Mesodermal cell (in vitro differentiated cells): ENCODE results near the gene DEPDC4.
"Not testable (repeated sequence)": the region's sequence is repeated elsewhere in the genome, so short reads cannot be mapped to it uniquely, and the experiment has no call there.

Experiments used
- H3K27ac ChIP-seq: 2 replicates; pipeline ENCODE4 v1.7.0; 2013; ENCODE audit warnings: mild to moderate bottlenecking, low read depth, low read length, moderate library complexity; ENCODE audit not compliant: severe bottlenecking
- H3K36me3 ChIP-seq: 2 replicates; pipeline ENCODE4 v1.7.1; 2013; ENCODE audit warnings: mild to moderate bottlenecking, low read length, moderate library complexity; ENCODE audit not compliant: control insufficient read depth, insufficient read depth
- H3K4me1 ChIP-seq: one replicate; pipeline ENCODE4 v1.7.1; 2013; ENCODE audit warnings: mild to moderate bottlenecking, low read length; ENCODE audit not compliant: insufficient read depth, control insufficient read depth, poor library complexity, severe bottlenecking
- H3K4me3 ChIP-seq: 2 replicates; pipeline ENCODE4 v1.7.0; 2013; ENCODE audit warnings: low read length, control low read depth, mild to moderate bottlenecking; ENCODE audit not compliant: insufficient read depth, poor library complexity, severe bottlenecking; ENCODE audit errors: extremely low read depth
- H3K9me3 ChIP-seq: 2 replicates; pipeline ENCODE4 v1.7.1; 2013; ENCODE audit warnings: mild to moderate bottlenecking, low read length, moderate library complexity; ENCODE audit not compliant: control insufficient read depth
- WGBS, 2 experiments: methylation state at CpG; one replicate each; pipeline ENCODE4 v1.1.5; 2013; ENCODE audit warnings: missing lambda C conversion rate in 2 of 2; ENCODE audit not compliant: insufficient coverage in 2 of 2; 5-methylcytosine and 5-hydroxymethylcytosine counted together

DEPDC4 gene

DNA sequence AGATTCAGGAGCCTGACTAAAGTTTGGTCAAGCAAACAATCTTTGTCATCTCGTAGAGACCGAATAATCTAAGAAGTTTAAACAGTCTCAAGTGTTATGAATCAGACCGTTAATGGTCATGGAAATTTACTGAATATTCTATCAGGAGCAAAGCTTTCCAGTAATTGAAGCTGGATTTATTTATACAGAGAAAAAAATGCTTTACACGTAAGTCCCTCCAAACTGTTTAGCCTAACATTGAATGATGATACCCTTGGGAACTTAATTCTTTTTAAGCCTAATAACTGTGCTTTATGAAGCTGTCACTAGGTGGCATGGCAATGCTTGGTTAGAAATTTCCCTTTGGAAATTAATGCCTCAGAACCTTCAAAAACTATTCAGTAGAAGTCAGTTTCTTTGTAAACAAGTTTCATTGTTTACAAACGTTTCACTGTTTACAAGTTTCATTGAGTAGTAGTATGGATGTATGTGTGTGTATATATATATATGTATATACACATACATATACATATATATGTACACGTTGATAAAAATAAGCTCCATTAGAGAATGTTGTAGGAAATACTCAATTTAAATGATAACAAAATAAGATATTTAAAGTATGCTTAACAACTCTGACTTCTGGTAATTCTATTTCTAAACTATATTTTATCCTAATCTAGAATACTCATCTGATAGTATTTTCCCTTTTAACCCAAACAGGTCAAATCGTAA, 32.1 kb downstream of the DEPDC4 start:
- Histone ChIP-seq H3K36me3 (no peaks in the 10 kb centered on the region), H3K4me1 (no peaks in the 10 kb centered on the region), H3K4me3 (no peak overlapping the region), H3K27ac (no peak overlapping the region), H3K9me3 (no peaks in the 10 kb centered on the region)
- 96 to 100% methylated on average over 1 to 3 of the region's 7 CpGs for WGBS, 2 experiments

DNA sequence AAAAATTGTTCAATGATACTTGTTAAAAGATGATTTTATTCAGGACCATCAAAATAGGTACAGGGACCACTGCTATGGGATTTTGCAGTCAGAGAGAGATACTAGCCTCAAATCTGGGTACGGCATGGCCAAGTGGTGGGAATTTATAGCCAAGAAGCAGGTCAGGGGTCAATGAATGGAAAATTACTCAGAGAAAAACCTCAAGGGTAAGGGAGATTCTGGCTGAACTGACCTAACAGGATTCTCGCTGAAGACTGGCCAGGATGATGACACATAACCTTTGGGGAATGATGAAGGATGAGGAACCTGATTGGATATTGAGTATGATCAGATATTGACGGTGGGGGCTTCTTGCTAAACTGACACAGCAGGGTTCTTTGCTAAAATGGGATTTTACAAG, 32.7 kb downstream of the DEPDC4 start:
- Histone ChIP-seq H3K36me3 (no peaks in the 10 kb centered on the region), H3K4me1 (no peaks in the 10 kb centered on the region), H3K27ac (no peak overlapping the region), H3K4me3 (no peak overlapping the region), H3K9me3 (no peaks in the 10 kb centered on the region)
- 67 to 69% methylated on average over 3 of the region's 3 CpGs for WGBS, 2 experiments

DNA sequence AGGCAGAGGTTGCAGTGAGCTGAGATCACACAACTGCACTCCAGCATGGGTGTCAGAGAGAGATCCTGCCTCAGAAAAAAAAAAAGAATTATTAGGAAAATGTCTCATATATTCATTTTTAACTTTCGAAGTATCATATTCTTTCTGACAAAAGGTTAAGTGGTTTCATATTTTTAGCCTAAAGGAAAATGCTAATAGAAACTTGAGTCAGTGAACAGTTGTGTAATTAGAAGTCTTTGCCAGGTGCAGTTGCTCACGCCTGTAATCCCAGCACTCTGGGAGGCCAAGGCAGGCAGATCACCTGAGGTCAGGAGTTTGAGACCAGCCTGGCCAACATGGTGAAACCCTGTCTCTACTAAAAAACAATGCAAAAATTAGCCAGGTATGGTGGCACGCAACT, 35.0 kb downstream of the DEPDC4 start:
- H3K4me1 ChIP-seq, H3K36me3 ChIP-seq, H3K27ac ChIP-seq, H3K4me3 ChIP-seq, H3K9me3 ChIP-seq: not testable (repeated sequence)
- 96 to 100% methylated on average over 2 of the region's 3 CpGs for WGBS, 2 experiments

DNA sequence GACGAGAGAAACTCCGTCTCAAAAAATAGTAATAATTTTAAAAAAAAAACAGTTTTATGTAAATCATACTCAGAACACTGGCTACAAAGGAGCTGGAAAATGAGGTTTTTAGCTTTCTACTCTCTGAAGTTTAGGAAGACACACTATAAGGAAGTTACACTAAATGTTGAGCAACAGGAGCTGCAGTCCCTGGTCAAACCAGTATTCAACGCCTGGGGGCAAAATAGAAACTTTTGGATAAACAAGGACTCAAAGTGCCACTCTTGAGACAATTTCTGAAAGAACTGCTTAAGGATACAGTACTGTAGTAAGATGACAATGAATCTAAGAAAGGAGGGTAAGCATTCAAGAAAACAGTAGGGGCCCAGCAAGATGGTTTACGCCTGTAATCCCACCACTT, 37.0 kb downstream of the DEPDC4 start:
- Histone ChIP-seq H3K4me3 (no peak overlapping the region), H3K27ac (no peak overlapping the region), H3K9me3 (no peaks in the 10 kb centered on the region), H3K36me3 (peaks cover 11% of the 10 kb centered on the region), H3K4me1 (no peaks in the 10 kb centered on the region)
- 100% methylated on average over 2 of the region's 4 CpGs for whole genome bisulfite sequencing, 2 experiments

DNA sequence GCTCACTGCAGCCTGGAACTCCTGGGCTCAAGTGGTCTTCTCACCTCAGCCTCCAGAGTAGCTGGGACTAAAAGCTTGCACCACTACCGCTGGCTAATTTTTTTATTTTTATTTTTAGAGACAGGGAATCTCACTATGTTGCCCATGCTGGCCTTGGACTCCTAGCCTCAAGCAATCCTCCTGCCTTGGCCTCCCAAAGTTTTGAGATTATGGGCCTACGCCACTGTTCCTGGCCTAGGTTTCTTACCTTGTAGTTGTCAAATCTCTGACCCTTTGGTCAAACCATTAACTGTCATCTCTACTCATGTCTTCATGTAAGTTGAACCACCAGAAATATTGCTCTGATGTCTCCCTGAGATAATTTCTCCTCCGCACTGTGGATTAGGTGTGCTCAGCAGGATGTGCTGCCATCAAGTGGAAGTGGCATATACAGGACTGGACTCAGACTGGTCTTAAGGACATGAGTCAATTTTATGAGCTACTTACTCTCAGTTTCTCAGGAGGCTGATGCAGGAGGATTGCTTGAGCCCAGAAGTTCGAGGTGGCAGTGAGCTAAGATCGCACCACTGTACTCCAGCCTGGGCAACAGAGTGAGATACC, 37.7 kb downstream of the DEPDC4 start:
- peaks cover 13% of the 10 kb centered on the region for H3K36me3 ChIP-seq
- no peak overlapping the region for H3K4me3 ChIP-seq
- no peaks in the 10 kb centered on the region for H3K4me1 ChIP-seq
- 97 to 100% methylated on average over 3 to 4 of the region's 5 CpGs for WGBS, 2 experiments
- no peak overlapping the region for H3K27ac ChIP-seq
- H3K9me3 ChIP-seq, result no peaks in the 10 kb centered on the region

DNA sequence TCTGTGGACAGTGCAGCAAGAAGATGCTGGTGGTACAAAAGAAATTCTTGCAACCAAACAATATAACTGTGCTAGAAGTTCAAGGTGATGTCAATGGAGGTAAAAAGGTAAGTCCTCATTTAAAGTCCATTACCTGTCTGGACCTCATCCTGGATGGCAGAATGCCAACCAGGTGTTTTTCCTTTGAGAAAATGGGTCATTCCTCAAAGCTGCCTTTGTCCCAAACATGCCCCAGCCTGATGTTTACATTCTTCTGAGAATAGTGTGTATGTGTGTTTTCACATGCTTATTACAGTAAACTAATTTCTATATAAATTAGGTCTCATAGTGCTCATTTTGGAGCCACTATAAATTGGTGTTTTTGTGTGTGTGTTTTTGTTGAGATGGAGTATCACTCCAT, 41.4 kb downstream of the DEPDC4 start:
- no peak overlapping the region for H3K4me3 ChIP-seq
- no peaks in the 10 kb centered on the region for H3K4me1 ChIP-seq
- peaks cover 19% of the 10 kb centered on the region for H3K36me3 ChIP-seq
- no peak overlapping the region for H3K27ac ChIP-seq
- no peaks in the 10 kb centered on the region for H3K9me3 ChIP-seq

DNA sequence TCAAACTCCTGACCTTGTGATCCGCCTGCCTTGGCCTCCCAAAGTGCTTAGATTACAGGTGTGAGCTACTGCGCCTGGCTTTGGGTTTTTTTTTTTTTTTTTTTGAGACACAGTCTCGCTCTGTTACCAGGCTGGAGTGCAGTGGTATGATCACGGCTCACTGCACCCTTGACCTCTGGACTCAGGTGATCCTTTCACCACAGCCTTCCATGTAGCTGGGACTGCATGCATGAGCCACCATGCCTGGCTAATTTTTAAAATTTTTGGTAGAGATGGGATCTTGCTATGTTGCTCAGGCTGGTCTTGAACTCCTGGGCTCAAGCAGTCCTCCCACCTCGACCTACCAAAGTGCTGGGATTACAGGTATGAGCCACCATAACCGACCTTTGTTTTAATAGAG, 44.7 kb downstream of the DEPDC4 start:
- 86 to 90% methylated on average over 4 to 5 of the region's 6 CpGs for WGBS, 2 experiments
- H3K27ac ChIP-seq, H3K4me3 ChIP-seq, H3K4me1 ChIP-seq, H3K9me3 ChIP-seq: not testable (repeated sequence)
- peaks cover 33% of the 10 kb centered on the region for H3K36me3 ChIP-seq

DNA sequence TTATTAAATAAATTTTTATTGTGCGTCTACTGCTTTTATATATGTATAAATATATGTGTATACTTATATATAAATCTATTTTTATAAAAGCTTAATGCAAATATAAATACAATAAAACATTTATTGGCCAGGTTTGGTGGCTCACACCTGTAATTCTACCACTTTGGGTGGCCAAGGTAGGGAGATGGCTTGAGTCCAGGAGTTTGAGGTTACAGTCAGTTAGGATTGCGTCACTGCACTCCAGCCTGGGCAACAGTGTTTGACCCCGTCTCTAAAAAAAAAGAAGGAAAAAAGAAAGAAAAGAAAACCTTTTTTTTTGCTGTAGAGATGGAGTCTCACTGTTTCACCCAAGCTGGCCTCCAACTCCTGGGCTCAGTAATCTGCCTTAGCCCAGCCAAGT, 45.4 kb downstream of the DEPDC4 start:
- no peak overlapping the region for H3K4me3 ChIP-seq
- 89 to 93% methylated on average over 2 of the region's 3 CpGs for WGBS, 2 experiments

DNA sequence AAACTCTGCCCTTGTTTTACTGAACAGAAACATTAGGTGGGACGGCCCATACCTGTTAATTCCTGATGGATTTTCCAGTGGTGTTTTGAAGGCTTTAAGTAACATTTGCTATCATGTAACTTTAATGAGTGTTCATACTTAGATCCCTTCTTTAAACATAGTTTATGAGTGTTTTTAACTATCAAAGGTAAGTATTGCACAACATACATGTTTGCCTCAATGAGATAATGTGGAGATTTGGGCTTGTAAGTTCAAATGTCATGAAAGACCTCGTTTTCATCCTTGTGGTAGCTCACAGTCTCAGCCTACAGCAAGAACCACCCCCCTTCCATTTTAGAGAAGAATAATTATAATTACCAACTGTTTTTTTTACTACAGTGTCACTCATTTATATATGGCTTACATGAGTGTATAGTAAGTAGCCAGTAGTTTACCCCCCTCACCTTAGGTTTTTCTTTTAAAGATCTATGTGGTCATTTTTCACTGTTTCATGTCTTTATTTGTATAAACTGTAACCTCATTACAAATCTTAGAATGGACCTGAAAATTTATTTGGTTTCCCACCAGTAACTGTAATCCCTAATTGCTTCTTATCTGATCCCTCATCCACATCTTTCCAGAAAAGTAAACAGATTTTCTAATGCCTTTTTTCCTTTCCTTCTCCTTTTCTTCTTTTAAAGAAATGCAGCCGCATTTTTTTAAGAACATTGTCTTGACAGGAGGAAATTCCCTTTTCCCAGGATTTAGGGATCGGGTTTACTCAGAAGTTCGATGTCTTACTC, 47.4 kb downstream of the DEPDC4 start:
- H3K9me3 ChIP-seq, result no peaks in the 10 kb centered on the region
- 93% methylated on average over 3 of the region's 5 CpGs; no CpG with 5 or more reads in 1 of the 2 experiments for WGBS, 2 experiments
- no peak overlapping the region for H3K4me3 ChIP-seq
- H3K4me1 ChIP-seq, result no peaks in the 10 kb centered on the region
- H3K27ac ChIP-seq, result no peak overlapping the region
- peaks cover 32% of the 10 kb centered on the region for H3K36me3 ChIP-seq

More for the DNA sequence above, 45.4 kb downstream of the DEPDC4 start:
- H3K27ac ChIP-seq, result no peak overlapping the region
- peaks cover 33% of the 10 kb centered on the region for H3K36me3 ChIP-seq
- no peaks in the 10 kb centered on the region for H3K9me3 ChIP-seq
- H3K4me1 ChIP-seq, result no peaks in the 10 kb centered on the region

DNA sequence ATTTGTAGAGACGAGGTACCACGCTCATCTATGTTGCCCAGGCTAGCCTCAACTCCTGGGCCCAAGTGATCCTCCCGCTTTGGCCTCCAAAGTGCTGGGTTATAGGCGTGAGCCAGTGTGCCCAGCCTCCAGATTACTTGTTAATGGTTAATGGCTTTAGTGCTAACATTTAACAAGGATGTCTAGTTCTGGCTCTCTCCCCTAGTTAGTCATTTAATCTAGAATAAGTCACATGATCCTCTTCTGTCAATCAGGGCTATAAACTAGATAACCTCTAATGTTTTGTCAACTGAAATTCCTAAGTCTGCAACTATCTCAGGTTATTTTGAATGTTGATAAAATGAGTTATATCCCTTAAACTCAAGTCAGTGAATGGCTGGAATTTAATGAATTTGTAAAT, 50.5 kb downstream of the DEPDC4 start:
- 89 to 92% methylated on average over 3 to 4 of the region's 4 CpGs for WGBS, 2 experiments

DNA sequence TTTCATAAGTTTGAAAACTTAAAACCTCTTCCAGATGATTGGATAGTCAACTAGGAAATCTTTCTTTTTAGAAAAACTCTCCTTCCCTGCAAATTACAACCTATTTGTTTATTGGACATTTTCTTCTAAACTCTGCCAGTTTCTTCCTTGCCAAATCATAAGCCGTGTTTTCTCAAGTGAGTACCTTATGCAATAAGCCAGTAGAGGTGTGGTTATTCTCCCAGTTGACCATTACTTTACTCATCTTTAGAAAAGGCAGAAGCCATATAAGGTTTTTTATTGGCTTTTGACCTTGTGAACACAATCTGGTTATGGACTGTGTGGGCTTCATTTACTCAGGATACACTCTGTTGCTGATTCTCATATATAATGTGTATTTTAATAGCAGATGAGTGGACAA, 51.7 kb downstream of the DEPDC4 start:
- Histone ChIP-seq H3K36me3 (peaks cover 45% of the 10 kb centered on the region), H3K27ac (no peak overlapping the region), H3K9me3 (no peaks in the 10 kb centered on the region), H3K4me3 (no peak overlapping the region), H3K4me1 (no peaks in the 10 kb centered on the region)
- no CpG with 5 or more reads among the region's 1 CpG for WGBS, 2 experiments

More for the DNA sequence above, 50.5 kb downstream of the DEPDC4 start:
- H3K9me3 ChIP-seq, result no peaks in the 10 kb centered on the region
- no peaks in the 10 kb centered on the region for H3K4me1 ChIP-seq
- H3K36me3 ChIP-seq, result peaks cover 43% of the 10 kb centered on the region
- H3K27ac ChIP-seq, result no peak overlapping the region
- H3K4me3 ChIP-seq, result no peak overlapping the region
